Liver (tissue), 9 donors: Measurements from ENCODE around the gene PCDHGC5. TPM values are rescaled to one million over a fixed set of nuclear protein-coding genes. Genes with fewer than 3 reads are reported as not detected.

Experiments
- DNase-seq: peaks from one replicate; pipeline ENCODE4 v3.0.0-alpha.2; 2017; ENCODE audit warnings: low spot score
- H3K27ac ChIP-seq, 2 donors: one replicate each; pipeline ENCODE4 v1.7.0; 2013; ENCODE audit warnings: inconsistent platforms in 2 of 2, low read length in 2 of 2, control low read depth in 1 of 2, low read depth in 1 of 2, mild to moderate bottlenecking in 1 of 2
- H3K27me3 ChIP-seq, 4 donors: one replicate each; pipeline versions ENCODE4 v1.6.1 to v1.7.0; 2013; ENCODE audit warnings: low read length in 3 of 4, inconsistent platforms in 1 of 4, mild to moderate bottlenecking in 1 of 4, moderate library complexity in 1 of 4; ENCODE audit not compliant: control insufficient read depth in 4 of 4, insufficient read depth in 4 of 4
- H3K36me3 ChIP-seq, 4 donors: one replicate each; pipeline versions ENCODE4 v1.6.1 to v1.7.0; 2013; ENCODE audit warnings: low read length in 3 of 4, mild to moderate bottlenecking in 3 of 4, low read depth in 1 of 4, moderate library complexity in 1 of 4; ENCODE audit not compliant: control insufficient read depth in 4 of 4, insufficient read depth in 3 of 4
- H3K4me1 ChIP-seq, 4 donors: one replicate each; pipeline versions ENCODE4 v1.6.1 to v1.7.0; 2013; ENCODE audit warnings: low read length in 3 of 4, mild to moderate bottlenecking in 3 of 4, moderate library complexity in 1 of 4; ENCODE audit not compliant: control insufficient read depth in 4 of 4, insufficient read depth in 4 of 4
- H3K4me3 ChIP-seq, 3 donors: one replicate each; pipeline versions ENCODE4 v1.6.1 to v1.7.0; 2013; ENCODE audit warnings: low read length in 3 of 3, control low read depth in 1 of 3, low read depth in 1 of 3, mild to moderate bottlenecking in 1 of 3
- H3K9ac ChIP-seq, 2 donors: one replicate each; pipeline ENCODE4 v1.7.0; 2013; ENCODE audit warnings: low read length in 2 of 2, mild to moderate bottlenecking in 2 of 2, moderate library complexity in 2 of 2, control low read depth in 1 of 2, low read depth in 1 of 2
- H3K9me3 ChIP-seq, 4 donors: one replicate each; pipeline versions ENCODE4 v1.6.1 to v1.7.0; 2013; ENCODE audit warnings: low read length in 3 of 4; ENCODE audit not compliant: control insufficient read depth in 4 of 4
- FOXA2 ChIP-seq: IDR thresholded peaks from 2 replicates; pipeline ENCODE4 v1.6.1; 2016; ENCODE audit warnings: antibody characterized with exemption
- GABPA ChIP-seq, 2 donors: IDR thresholded peaks in 1 of 2; conservative IDR thresholded peaks in 1 of 2; 2 replicates each; pipeline ENCODE4 v1.6.1; 2016; ENCODE audit warnings: antibody characterized with exemption in 2 of 2, mild to moderate bottlenecking in 1 of 2, moderate library complexity in 1 of 2
- HNF4G ChIP-seq: IDR thresholded peaks from 2 replicates; pipeline ENCODE4 v1.6.1; 2016; ENCODE audit warnings: antibody characterized with exemption
- JUND ChIP-seq, 2 donors: IDR thresholded peaks; 2 replicates each; pipeline ENCODE4 v1.6.1; 2016; ENCODE audit warnings: antibody characterized with exemption in 2 of 2
- NR2F2 ChIP-seq: IDR thresholded peaks from 2 replicates; pipeline ENCODE4 v1.6.1; 2016; ENCODE audit warnings: antibody characterized with exemption
- RAD21 ChIP-seq, 2 donors: IDR thresholded peaks; 2 replicates each; pipeline ENCODE4 v1.6.1; 2016; ENCODE audit warnings: antibody characterized with exemption in 2 of 2, mild to moderate bottlenecking in 2 of 2
- REST ChIP-seq: IDR thresholded peaks from 2 replicates; pipeline ENCODE4 v1.6.1; 2016; ENCODE audit warnings: antibody characterized with exemption, mild to moderate bottlenecking
- RXRA ChIP-seq, 2 donors: IDR thresholded peaks; 2 replicates each; pipeline ENCODE4 v1.6.1; 2017 to 2018; ENCODE audit warnings: antibody characterized with exemption in 2 of 2, mild to moderate bottlenecking in 1 of 2
- TAF1 ChIP-seq: conservative IDR thresholded peaks from 2 replicates; pipeline ENCODE4 v1.6.1; 2016; ENCODE audit warnings: antibody characterized with exemption, mild to moderate bottlenecking
- YY1 ChIP-seq: IDR thresholded peaks from 2 replicates; pipeline ENCODE4 v1.6.1; 2016; ENCODE audit warnings: antibody characterized with exemption, mild to moderate bottlenecking
- ZBTB33 ChIP-seq: IDR thresholded peaks from 2 replicates; pipeline ENCODE4 v1.6.1; 2016; ENCODE audit warnings: antibody characterized with exemption
- WGBS: extraction: QIAGEN DNeasy Blood & Tissue Kit; methylation state at CpG from one replicate; pipeline ENCODE4 v1.1.7; 2013; 5-methylcytosine and 5-hydroxymethylcytosine counted together
- polyA plus RNA-seq, 2 donors: library from polyadenylated mRNA; stranded (reverse) in 1 of 2; unstranded in 1 of 2; fragments of 200-250 nt in 1 of 2; fragments of >200 nt in 1 of 2; fragmentation: Nextera tagmentation in 1 of 2; extraction: Ambion mirVana in 1 of 2; gene quantifications; one replicate each; pipeline versions ENCODE4 v1.2.1 to v1.2.3, GENCODE V29; 2013 to 2015
- total RNA-seq, 2 donors: library from RNA; depleted of rRNA; stranded (reverse); fragments of >200 nt; gene quantifications; one replicate each; pipeline ENCODE4 v1.2.3, GENCODE V29; 2014
- TF ChIP-seq, protein P1 (sequence below): IDR thresholded peaks from 2 replicates; pipeline ENCODE4 v1.6.1; 2016; ENCODE audit warnings: antibody characterized with exemption
- TF ChIP-seq, protein P2 (sequence below): IDR thresholded peaks from 2 replicates; pipeline ENCODE4 v1.6.1; 2016; ENCODE audit warnings: antibody characterized with exemption
- TF ChIP-seq, protein P3 (sequence below): fragments of 150-350 bp; IDR thresholded peaks from 2 replicates; pipeline ENCODE4 v1.5.1; 2017; ENCODE audit warnings: improper control_type of control experiment, low read depth, low read length; ENCODE audit not compliant: missing input control
- donor health status: healthy.
- donor health status: healthy.
- donor health status: healthy.
- donor health status: healthy.
- donor health status: healthy.

Gene PCDHGC5
- total and polyA plus RNA-seq, 4 donors, result 0.02 to 1.1 (median 0.19) TPM; not detected in 1

- Histone ChIP-seq H3K36me3 (peaks cover 4 to 51% (median 45%) of the 10 kb centered on the region in 4 donors), H3K4me1 (peaks cover 4 to 36% (median 31%) of the 10 kb centered on the region in 4 donors)
Observed at GRCh38 chr5:141523991-141524390, 35.1 kb downstream of the PCDHGC5 start.

DNA sequence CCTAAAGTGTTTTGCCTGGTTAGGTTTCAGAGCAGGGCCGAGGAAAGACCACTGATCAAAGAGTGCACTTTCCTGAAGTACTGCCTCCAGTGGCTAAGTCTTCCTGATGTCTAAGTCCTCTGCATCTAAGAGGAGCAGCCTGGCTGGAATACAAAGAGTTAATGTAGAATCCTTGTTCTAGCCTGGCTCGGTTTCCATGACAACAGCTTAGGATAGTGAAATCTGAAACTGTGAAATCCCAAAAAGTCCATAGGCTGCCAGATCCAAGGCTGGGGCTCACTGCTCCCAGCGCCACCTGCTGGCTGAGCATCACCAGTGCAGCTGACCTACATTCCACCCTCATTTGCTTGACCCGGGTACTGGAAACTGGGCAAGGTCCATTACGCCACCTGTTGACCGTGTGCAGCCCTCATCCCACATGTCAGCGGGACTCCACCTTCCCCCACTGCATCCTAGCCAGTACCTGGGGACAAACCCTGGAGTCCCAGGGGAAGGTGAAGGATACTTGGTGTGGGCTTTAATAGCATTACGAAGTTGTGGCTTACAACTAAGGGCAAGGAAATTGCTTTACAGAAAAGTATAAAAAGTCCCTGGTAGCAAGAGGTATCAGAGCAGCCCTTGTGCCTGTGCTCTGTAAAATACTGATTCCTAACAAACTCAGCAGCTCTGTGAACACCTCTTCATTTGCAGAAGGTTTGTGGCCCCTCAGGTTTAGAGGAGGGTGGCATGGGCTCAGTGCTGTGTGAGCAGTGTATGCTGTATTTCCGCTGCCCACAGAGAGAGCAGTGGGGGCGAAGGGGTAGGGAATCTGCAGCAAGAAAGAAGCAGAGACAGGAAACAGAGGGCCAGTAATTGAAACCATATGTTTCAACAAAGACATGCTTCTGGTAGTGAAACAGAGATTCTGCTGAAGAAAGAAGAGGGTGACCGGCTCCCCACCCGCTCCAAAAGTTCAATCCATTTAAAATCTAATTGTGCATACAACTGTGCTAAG, 36.0 kb downstream of the PCDHGC5 start:
- 32% methylated on average over 12 of the region's 12 CpGs for WGBS
- no peaks in the 10 kb centered on the region for H3K9me3 ChIP-seq
- H3K4me3 ChIP-seq, result no peak overlapping the region
- H3K27ac ChIP-seq, result peak overlapping the region; percentile 80 to 90
- H3K36me3 ChIP-seq, result peaks cover 1 to 42% (median 40%) of the 10 kb centered on the region in 4 donors
- H3K27me3 ChIP-seq, result no peaks in the 10 kb centered on the region
- H3K9ac ChIP-seq, result peak overlapping the region in 1 of 2 donors; percentile 26
- peaks cover 7 to 45% (median 38%) of the 10 kb centered on the region in 4 donors for H3K4me1 ChIP-seq
- DNase-seq, result peak; percentile 82
- TF ChIP-seq, protein P1, sequence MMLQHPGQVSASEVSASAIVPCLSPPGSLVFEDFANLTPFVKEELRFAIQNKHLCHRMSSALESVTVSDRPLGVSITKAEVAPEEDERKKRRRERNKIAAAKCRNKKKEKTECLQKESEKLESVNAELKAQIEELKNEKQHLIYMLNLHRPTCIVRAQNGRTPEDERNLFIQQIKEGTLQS, result no peak
- peak; percentile 69 to 71 for TF ChIP-seq JUND (IDR thresholded peaks at IDR 0.05)
- TF ChIP-seq, protein P2, sequence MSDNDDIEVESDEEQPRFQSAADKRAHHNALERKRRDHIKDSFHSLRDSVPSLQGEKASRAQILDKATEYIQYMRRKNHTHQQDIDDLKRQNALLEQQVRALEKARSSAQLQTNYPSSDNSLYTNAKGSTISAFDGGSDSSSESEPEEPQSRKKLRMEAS, result peak; percentile 86
- TF ChIP-seq GABPA (IDR thresholded peaks at IDR 0.05 in 1 of 2, conservative IDR thresholded peaks at IDR 0.05 in 1 of 2), result no peak
- TF ChIP-seq NR2F2, result peak; percentile 83
- peak; percentile 95 to 96 for TF ChIP-seq RAD21 (IDR thresholded peaks at IDR 0.05)
- no peak for TF ChIP-seq TAF1
- TF ChIP-seq ZBTB33, result peak; percentile 49
- TF ChIP-seq REST, result peak; percentile 35
- peak; percentile 78 for TF ChIP-seq FOXA2
- peak; percentile 96 for TF ChIP-seq RXRA (IDR thresholded peaks at IDR 0.05)
- TF ChIP-seq HNF4G, result peak; percentile 91

More at GRCh38 chr5:141523991-141524390, 35.1 kb downstream of the PCDHGC5 start:
- Histone ChIP-seq H3K27me3 (no peaks in the 10 kb centered on the region), H3K9me3 (no peaks in the 10 kb centered on the region), H3K27ac (no peak overlapping the region), H3K4me3 (no peak overlapping the region), H3K9ac (no peak overlapping the region)
- 93% methylated on average over 8 of the region's 8 CpGs for WGBS
- DNase-seq, result no peak
- TF ChIP-seq ZBTB33 (no peak), HNF4G (no peak), RXRA (IDR thresholded peaks at IDR 0.05) (no peak), NR2F2 (no peak), TAF1 (no peak), FOXA2 (no peak), YY1 (no peak)
- TF ChIP-seq, protein P3, sequence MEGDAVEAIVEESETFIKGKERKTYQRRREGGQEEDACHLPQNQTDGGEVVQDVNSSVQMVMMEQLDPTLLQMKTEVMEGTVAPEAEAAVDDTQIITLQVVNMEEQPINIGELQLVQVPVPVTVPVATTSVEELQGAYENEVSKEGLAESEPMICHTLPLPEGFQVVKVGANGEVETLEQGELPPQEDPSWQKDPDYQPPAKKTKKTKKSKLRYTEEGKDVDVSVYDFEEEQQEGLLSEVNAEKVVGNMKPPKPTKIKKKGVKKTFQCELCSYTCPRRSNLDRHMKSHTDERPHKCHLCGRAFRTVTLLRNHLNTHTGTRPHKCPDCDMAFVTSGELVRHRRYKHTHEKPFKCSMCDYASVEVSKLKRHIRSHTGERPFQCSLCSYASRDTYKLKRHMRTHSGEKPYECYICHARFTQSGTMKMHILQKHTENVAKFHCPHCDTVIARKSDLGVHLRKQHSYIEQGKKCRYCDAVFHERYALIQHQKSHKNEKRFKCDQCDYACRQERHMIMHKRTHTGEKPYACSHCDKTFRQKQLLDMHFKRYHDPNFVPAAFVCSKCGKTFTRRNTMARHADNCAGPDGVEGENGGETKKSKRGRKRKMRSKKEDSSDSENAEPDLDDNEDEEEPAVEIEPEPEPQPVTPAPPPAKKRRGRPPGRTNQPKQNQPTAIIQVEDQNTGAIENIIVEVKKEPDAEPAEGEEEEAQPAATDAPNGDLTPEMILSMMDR, result no peak
- TF ChIP-seq, protein P2, result no peak
